ENCODE data around the gene GLO1.

Gene GLO1

GRCh38 chr6:38648629-38649028 lies 54.3 kb downstream of the GLO1 start:
- DNase-seq (ENCODE audit: extremely low spot score) = no peak
- TF ChIP-seq FOXA1 (IDR thresholded peaks at IDR 0.05) = no peak
- no peak for TF ChIP-seq FOXK2 (IDR thresholded peaks at IDR 0.05)
- no peak for TF ChIP-seq LEF1 (IDR thresholded peaks at IDR 0.05; ENCODE audit: borderline replicate concordance)
- no peak for TF ChIP-seq CTBP1 (IDR thresholded peaks at IDR 0.05; ENCODE audit: borderline replicate concordance)
- no peak for TF ChIP-seq TARDBP (IDR thresholded peaks at IDR 0.05)
- TF ChIP-seq SP1 (IDR thresholded peaks at IDR 0.05) = no peak
- TF ChIP-seq SUZ12 (IDR thresholded peaks at IDR 0.05) = no peak
- no peak for TF ChIP-seq PKNOX1 (IDR thresholded peaks at IDR 0.05)
- POLR2A ChIA-PET = no interaction called here
- CTCF ChIA-PET = interaction anchor here (0.7 kb wide), 1 partner anchor 8 kb away, joined by 3 read pairs; no protein-coding TSS in a partner anchor

GRCh38 chr6:38646166-38646878 lies 56.6 kb downstream of the GLO1 start:
- TF ChIP-seq FOXK2 (IDR thresholded peaks at IDR 0.05) (no peak), FOXM1 (IDR thresholded peaks at IDR 0.05; ENCODE audit: borderline replicate concordance) (no peak), TARDBP (IDR thresholded peaks at IDR 0.05) (no peak), L3MBTL2 (conservative IDR thresholded peaks at IDR 0.05) (no peak), PKNOX1 (IDR thresholded peaks at IDR 0.05) (no peak), CTBP1 (IDR thresholded peaks at IDR 0.05; ENCODE audit: borderline replicate concordance) (no peak), BHLHE40 (IDR thresholded peaks at IDR 0.05; ENCODE audit: borderline replicate concordance) (no peak), SUZ12 (IDR thresholded peaks at IDR 0.05) (no peak), FOXA1 (IDR thresholded peaks at IDR 0.05) (no peak)
- ChIA-PET CTCF (no interaction called here), POLR2A (no interaction called here)
- DNase-seq (ENCODE audit: extremely low spot score) = no peak

- POLR2A ChIA-PET = no interaction called here
- TF ChIP-seq FOXA1 (IDR thresholded peaks at IDR 0.05) = no peak
- no peak for TF ChIP-seq FOXK2 (IDR thresholded peaks at IDR 0.05)
- TF ChIP-seq ZNF384 (IDR thresholded peaks at IDR 0.05) = no peak
- TF ChIP-seq NFRKB (IDR thresholded peaks at IDR 0.05) = no peak
- TF ChIP-seq L3MBTL2 (conservative IDR thresholded peaks at IDR 0.05) = no peak
- TF ChIP-seq SP1 (IDR thresholded peaks at IDR 0.05) = no peak
- no peak for TF ChIP-seq FOXM1 (IDR thresholded peaks at IDR 0.05; ENCODE audit: borderline replicate concordance)
- no peak for TF ChIP-seq BHLHE40 (IDR thresholded peaks at IDR 0.05; ENCODE audit: borderline replicate concordance)
- TF ChIP-seq CTBP1 (IDR thresholded peaks at IDR 0.05; ENCODE audit: borderline replicate concordance) = no peak
- no peak for TF ChIP-seq ARNT (IDR thresholded peaks at IDR 0.05)
- TF ChIP-seq HDGF (IDR thresholded peaks at IDR 0.05; ENCODE audit: borderline replicate concordance) = no peak
- no peak for TF ChIP-seq ELF4 (IDR thresholded peaks at IDR 0.05)
- no peak for DNase-seq (ENCODE audit: extremely low spot score)
- CTCF ChIA-PET = no interaction called here
These were observed 58.0 kb downstream of the GLO1 start for GRCh38 chr6:38644951-38645350.

- ChIA-PET CTCF (no interaction called here), POLR2A (no interaction called here)
- no peak for DNase-seq (ENCODE audit: extremely low spot score)
- TF ChIP-seq ELF4 (IDR thresholded peaks at IDR 0.05) (no peak), FOXK2 (IDR thresholded peaks at IDR 0.05) (no peak), FOXM1 (IDR thresholded peaks at IDR 0.05; ENCODE audit: borderline replicate concordance) (no peak)
These were observed 62.6 kb downstream of the GLO1 start for GRCh38 chr6:38640216-38640909.

- CTCF ChIA-PET = interaction anchor here (0.6 kb wide), 1 partner anchor 935 kb away, joined by 4 read pairs; no protein-coding TSS in a partner anchor
- POLR2A ChIA-PET = interaction anchor here (0.9 to 1.7 kb wide), 4 partner anchors 13 to 144 kb away, joined by 3 to 6 read pairs (median 4); no protein-coding TSS in a partner anchor
- peak; percentile 86 for DNase-seq (ENCODE audit: extremely low spot score)
- TF ChIP-seq HDGF (IDR thresholded peaks at IDR 0.05; ENCODE audit: borderline replicate concordance) (no peak), BHLHE40 (IDR thresholded peaks at IDR 0.05; ENCODE audit: borderline replicate concordance) (no peak), CTBP1 (IDR thresholded peaks at IDR 0.05; ENCODE audit: borderline replicate concordance) (no peak), SUZ12 (IDR thresholded peaks at IDR 0.05) (no peak), TARDBP (IDR thresholded peaks at IDR 0.05) (peak; percentile 88), LEF1 (IDR thresholded peaks at IDR 0.05; ENCODE audit: borderline replicate concordance) (no peak), L3MBTL2 (conservative IDR thresholded peaks at IDR 0.05) (0 out of 2 replicates have a peak, but pooled peaks have one; percentile 21)
These were observed 63.3 kb downstream of the GLO1 start, which contains the start of gene BTBD9 for GRCh38 chr6:38639498-38640215. BTBD9 (minus strand) TSS chr6:38639929.

- ChIA-PET CTCF (no interaction called here), POLR2A (interaction anchor here (0.9 to 1.7 kb wide), 5 partner anchors 12 to 145 kb away, joined by 3 to 6 read pairs (median 3); no protein-coding TSS in a partner anchor)
- peak; percentile 44 for DNase-seq (ENCODE audit: extremely low spot score)
- TF ChIP-seq HDGF (IDR thresholded peaks at IDR 0.05; ENCODE audit: borderline replicate concordance) = no peak
- no peak for TF ChIP-seq NFRKB (IDR thresholded peaks at IDR 0.05)
- no peak for TF ChIP-seq PKNOX1 (IDR thresholded peaks at IDR 0.05)
- no peak for TF ChIP-seq SP1 (IDR thresholded peaks at IDR 0.05)
- no peak for TF ChIP-seq L3MBTL2 (conservative IDR thresholded peaks at IDR 0.05)
- TF ChIP-seq FOXM1 (IDR thresholded peaks at IDR 0.05; ENCODE audit: borderline replicate concordance) = no peak
- TF ChIP-seq ZNF384 (IDR thresholded peaks at IDR 0.05) = no peak
- no peak for TF ChIP-seq CTBP1 (IDR thresholded peaks at IDR 0.05; ENCODE audit: borderline replicate concordance)
- TF ChIP-seq FOXK2 (IDR thresholded peaks at IDR 0.05) = no peak
- TF ChIP-seq FOXA1 (IDR thresholded peaks at IDR 0.05) = no peak
- no peak for TF ChIP-seq SUZ12 (IDR thresholded peaks at IDR 0.05)
- TF ChIP-seq ELF4 (IDR thresholded peaks at IDR 0.05) = no peak
- no peak for TF ChIP-seq LEF1 (IDR thresholded peaks at IDR 0.05; ENCODE audit: borderline replicate concordance)
- TF ChIP-seq BHLHE40 (IDR thresholded peaks at IDR 0.05; ENCODE audit: borderline replicate concordance) = no peak
- TF ChIP-seq ARNT (IDR thresholded peaks at IDR 0.05) = no peak
- TF ChIP-seq TARDBP (IDR thresholded peaks at IDR 0.05) = no peak
These were observed 63.9 kb downstream of the GLO1 start for GRCh38 chr6:38638941-38639497.

Data from HEK293T (cell line).